Measurements from ENCODE around the gene ZHX3. TPM values are rescaled to one million over a fixed set of nuclear protein-coding genes. Genes with fewer than 3 reads are reported as not detected.

Gene ZHX3
- total and polyA plus RNA-seq, 7 donors, result 3.6 to 69.0 (median 39.2) TPM

DNA sequence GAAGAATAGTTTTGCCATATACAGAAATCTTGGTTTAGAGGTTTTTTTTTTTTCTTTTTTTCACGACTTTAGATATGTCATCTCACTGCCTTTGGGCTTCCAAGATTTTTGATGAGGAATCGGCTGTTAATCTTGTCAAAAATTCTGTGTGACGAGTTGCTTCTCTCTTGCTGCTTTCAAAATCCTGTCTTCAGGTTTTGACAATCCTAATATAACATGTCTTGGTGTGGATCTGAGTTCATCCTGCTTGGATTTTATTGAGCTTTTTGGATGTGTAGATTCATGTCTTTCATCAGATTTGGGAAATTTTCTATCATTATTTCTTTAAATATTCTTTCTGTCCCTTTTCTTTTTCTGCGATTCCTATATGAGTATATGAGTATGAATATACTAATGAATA is 119.1 kb downstream of the ZHX3 start:
- WGBS, 2 donors, result 97% methylated on average over 4 of the region's 4 CpGs
- Histone ChIP-seq H3K36me3 (peaks cover 0 to 23% (median 5%) of the 10 kb centered on the region in 4 donors), H3K27ac (no peak overlapping the region), H3K4me3 (no peak overlapping the region), H3K4me1 (no peaks in the 10 kb centered on the region), H3K9me3 (peaks cover 0 to 9% (median 0%) of the 10 kb centered on the region in 4 donors), H3K27me3 (no peaks in the 10 kb centered on the region)
- intact Hi-C loops (cut with DNase I), result no loop called here
- DNase-seq, result no peak
- no peak for TF ChIP-seq POLR2AphosphoS5 (IDR thresholded peaks at IDR 0.05)
- TF ChIP-seq CTCF (IDR thresholded peaks at IDR 0.05), result no peak
- no peak for TF ChIP-seq EP300 (IDR thresholded peaks at IDR 0.05)
- TF ChIP-seq POLR2A (IDR thresholded peaks at IDR 0.05), result no peak

- H3K4me1 ChIP-seq, result no peaks in the 10 kb centered on the region
- no peak overlapping the region for H3K4me3 ChIP-seq
- peaks cover 0 to 8% (median under 1%) of the 10 kb centered on the region in 4 donors for H3K36me3 ChIP-seq
- no peaks in the 10 kb centered on the region for H3K27me3 ChIP-seq
- no peak for DNase-seq
- 95 to 100% methylated on average over 1 of the region's 1 CpG for WGBS, 2 donors
- H3K27ac ChIP-seq, result no peak overlapping the region
- intact Hi-C loops (cut with DNase I), result no loop called here
- peaks cover 0 to 9% (median 2%) of the 10 kb centered on the region in 4 donors for H3K9me3 ChIP-seq
- TF ChIP-seq CTCF (IDR thresholded peaks at IDR 0.05) (no peak), EP300 (IDR thresholded peaks at IDR 0.05) (no peak), POLR2AphosphoS5 (IDR thresholded peaks at IDR 0.05) (no peak), POLR2A (IDR thresholded peaks at IDR 0.05) (no peak)
These were observed 120.8 kb downstream of the ZHX3 start for GRCh38 chr20:41196653-41197225.

GRCh38 chr20:41192575-41192974 is 125.0 kb downstream of the ZHX3 start:
- Histone ChIP-seq H3K4me3 (no peak overlapping the region), H3K27me3 (no peaks in the 10 kb centered on the region), H3K4me1 (no peaks in the 10 kb centered on the region), H3K36me3 (peaks cover 0 to 6% (median 2%) of the 10 kb centered on the region in 4 donors), H3K9me3 (peaks cover 0 to 3% (median 1%) of the 10 kb centered on the region in 4 donors), H3K27ac (no peak overlapping the region)
- TF ChIP-seq POLR2AphosphoS5 (IDR thresholded peaks at IDR 0.05), result no peak
- 96 to 99% methylated on average over 3 of the region's 3 CpGs for WGBS, 2 donors
- DNase-seq, result no peak
- intact Hi-C loops (cut with DNase I), result no loop called here

GRCh38 chr20:41191562-41192500 is 125.7 kb downstream of the ZHX3 start:
- Histone ChIP-seq H3K9me3 (peaks cover 0 to 3% (median 1%) of the 10 kb centered on the region in 4 donors), H3K27ac (no peak overlapping the region), H3K27me3 (no peaks in the 10 kb centered on the region), H3K4me1 (no peaks in the 10 kb centered on the region), H3K4me3 (no peak overlapping the region), H3K36me3 (peaks cover 0 to 6% (median 2%) of the 10 kb centered on the region in 4 donors)
- DNase-seq, result no peak
- no peak for TF ChIP-seq CTCF (IDR thresholded peaks at IDR 0.05)
- 96% methylated on average over 5 of the region's 5 CpGs for WGBS, 2 donors
- intact Hi-C loops (cut with DNase I), result no loop called here

- no peak overlapping the region for H3K27ac ChIP-seq
- no peaks in the 10 kb centered on the region for H3K4me1 ChIP-seq
- H3K4me3 ChIP-seq, result no peak overlapping the region
- H3K27me3 ChIP-seq, result no peaks in the 10 kb centered on the region
- no peak for DNase-seq
- TF ChIP-seq POLR2A (IDR thresholded peaks at IDR 0.05) (no peak), POLR2AphosphoS5 (IDR thresholded peaks at IDR 0.05) (no peak), EP300 (IDR thresholded peaks at IDR 0.05) (no peak), CTCF (IDR thresholded peaks at IDR 0.05) (no peak)
- peaks cover 0 to 26% (median 2%) of the 10 kb centered on the region in 4 donors for H3K36me3 ChIP-seq
- H3K9me3 ChIP-seq, result peaks cover 0 to 3% (median 0%) of the 10 kb centered on the region in 4 donors
- intact Hi-C loops (cut with DNase I), result no loop called here
These were observed 129.9 kb downstream of the ZHX3 start for GRCh38 chr20:41187668-41188067.
